Epithelial cell of proximal tubule (primary cell): ENCODE results near the gene SPNS2. TPM values are rescaled to one million over a fixed set of nuclear protein-coding genes. Genes with fewer than 3 reads are reported as not detected.

Experiments
- DNase-seq: peaks from one replicate; pipeline ENCODE4 v3.0.0-alpha.2; 2011; ENCODE audit warnings: low read depth
- H3K4me3 ChIP-seq: 2 replicates; pipeline ENCODE4 v1.5.1; 2011; ENCODE audit warnings: low read depth, mild to moderate bottlenecking, low read length
- total RNA-seq: library from RNA; depleted of rRNA; stranded (reverse); fragments of >200 nt; gene quantifications from 2 replicates; pipeline ENCODE4 v1.2.3, GENCODE V29; 2015
- TF ChIP-seq, protein P1 (sequence below): conservative IDR thresholded peaks from 2 replicates; pipeline ENCODE4 v1.5.1; 2012; ENCODE audit warnings: low read depth, mild to moderate bottlenecking, low read length

SPNS2 gene
- total RNA-seq, 1 donor from 2014 or later, result 162 TPM

DNA sequence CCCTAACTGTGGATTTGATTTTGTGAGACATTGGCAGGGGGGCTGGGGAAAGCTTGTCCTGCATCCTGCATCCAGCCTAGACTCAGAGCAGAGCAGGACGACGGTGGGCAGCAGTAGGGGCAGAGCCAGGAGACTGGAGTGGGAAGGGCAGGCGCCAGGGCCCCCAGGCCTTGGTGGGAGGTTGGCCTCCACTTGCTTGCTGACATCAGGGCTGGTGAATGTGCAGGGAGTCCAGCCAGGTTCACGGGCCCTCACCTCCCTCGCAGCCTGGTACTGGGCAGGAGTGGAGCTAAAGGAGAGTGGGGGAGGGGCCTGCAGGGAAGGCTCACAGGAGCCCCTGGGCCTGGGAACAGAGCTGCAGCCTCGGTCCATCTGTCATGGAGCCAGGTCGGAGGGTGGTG is 83.4 kb downstream of the SPNS2 start:
- no peak overlapping the region for H3K4me3 ChIP-seq
- TF ChIP-seq, protein P1, sequence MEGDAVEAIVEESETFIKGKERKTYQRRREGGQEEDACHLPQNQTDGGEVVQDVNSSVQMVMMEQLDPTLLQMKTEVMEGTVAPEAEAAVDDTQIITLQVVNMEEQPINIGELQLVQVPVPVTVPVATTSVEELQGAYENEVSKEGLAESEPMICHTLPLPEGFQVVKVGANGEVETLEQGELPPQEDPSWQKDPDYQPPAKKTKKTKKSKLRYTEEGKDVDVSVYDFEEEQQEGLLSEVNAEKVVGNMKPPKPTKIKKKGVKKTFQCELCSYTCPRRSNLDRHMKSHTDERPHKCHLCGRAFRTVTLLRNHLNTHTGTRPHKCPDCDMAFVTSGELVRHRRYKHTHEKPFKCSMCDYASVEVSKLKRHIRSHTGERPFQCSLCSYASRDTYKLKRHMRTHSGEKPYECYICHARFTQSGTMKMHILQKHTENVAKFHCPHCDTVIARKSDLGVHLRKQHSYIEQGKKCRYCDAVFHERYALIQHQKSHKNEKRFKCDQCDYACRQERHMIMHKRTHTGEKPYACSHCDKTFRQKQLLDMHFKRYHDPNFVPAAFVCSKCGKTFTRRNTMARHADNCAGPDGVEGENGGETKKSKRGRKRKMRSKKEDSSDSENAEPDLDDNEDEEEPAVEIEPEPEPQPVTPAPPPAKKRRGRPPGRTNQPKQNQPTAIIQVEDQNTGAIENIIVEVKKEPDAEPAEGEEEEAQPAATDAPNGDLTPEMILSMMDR, result no peak

GRCh38 chr17:4582691-4583090 is 84.0 kb downstream of the SPNS2 start:
- DNase-seq, result no peak
- no peak overlapping the region for H3K4me3 ChIP-seq
- TF ChIP-seq, protein P1, result no peak

More for the DNA sequence above, 83.4 kb downstream of the SPNS2 start:
- no peak for DNase-seq

DNA sequence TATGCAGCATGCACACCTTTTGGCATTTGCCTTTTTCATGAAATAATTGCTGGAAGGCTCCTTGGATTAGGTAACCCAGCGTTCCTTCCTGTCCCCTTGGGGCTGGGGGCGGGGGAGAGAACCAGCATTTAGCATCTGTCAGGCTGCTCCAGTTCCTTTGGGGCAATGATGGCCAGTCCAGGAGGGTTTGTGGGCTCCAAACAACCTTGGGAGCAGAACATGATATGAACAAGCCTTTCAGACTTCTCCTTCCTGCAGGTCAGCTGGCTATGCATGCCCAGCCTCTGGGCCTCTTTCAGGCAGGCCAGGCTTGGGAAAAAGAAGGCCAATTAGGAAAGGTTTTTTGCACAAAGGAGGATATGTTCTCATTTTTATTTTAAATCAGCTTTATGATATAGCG is 84.5 kb downstream of the SPNS2 start:
- TF ChIP-seq, protein P1, result no peak
- no peak for DNase-seq
- no peak overlapping the region for H3K4me3 ChIP-seq

DNA sequence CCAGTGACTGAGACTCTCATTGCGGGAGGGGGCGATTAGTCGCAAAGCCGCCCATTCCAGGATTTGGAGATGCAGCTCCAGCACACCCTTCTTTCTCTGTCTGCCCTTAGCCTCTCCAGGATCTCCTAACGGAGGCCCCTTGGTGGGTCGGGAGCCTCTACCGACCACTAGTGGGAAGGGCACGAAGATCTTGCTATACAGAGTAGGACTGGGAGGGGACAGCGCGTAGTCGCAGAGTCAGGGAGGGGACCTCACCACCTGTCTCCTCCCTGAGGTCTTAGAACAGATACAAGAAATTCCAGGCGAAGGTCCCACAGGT is 85.1 kb downstream of the SPNS2 start:
- peak overlapping the region; percentile 57 for H3K4me3 ChIP-seq
- DNase-seq, result no peak
- TF ChIP-seq, protein P1, result peak; percentile 40

- no peak for DNase-seq
- TF ChIP-seq, protein P1, result no peak
- H3K4me3 ChIP-seq, result peak within 1 kb of the TSS; percentile 57
Observed at GRCh38 chr17:4584101-4584916, 85.6 kb downstream of the SPNS2 start, which contains the start of gene SMTNL2. SMTNL2 (plus strand) TSS chr17:4584529; CDS start chr17:4584606, 77 bp downstream.

DNA sequence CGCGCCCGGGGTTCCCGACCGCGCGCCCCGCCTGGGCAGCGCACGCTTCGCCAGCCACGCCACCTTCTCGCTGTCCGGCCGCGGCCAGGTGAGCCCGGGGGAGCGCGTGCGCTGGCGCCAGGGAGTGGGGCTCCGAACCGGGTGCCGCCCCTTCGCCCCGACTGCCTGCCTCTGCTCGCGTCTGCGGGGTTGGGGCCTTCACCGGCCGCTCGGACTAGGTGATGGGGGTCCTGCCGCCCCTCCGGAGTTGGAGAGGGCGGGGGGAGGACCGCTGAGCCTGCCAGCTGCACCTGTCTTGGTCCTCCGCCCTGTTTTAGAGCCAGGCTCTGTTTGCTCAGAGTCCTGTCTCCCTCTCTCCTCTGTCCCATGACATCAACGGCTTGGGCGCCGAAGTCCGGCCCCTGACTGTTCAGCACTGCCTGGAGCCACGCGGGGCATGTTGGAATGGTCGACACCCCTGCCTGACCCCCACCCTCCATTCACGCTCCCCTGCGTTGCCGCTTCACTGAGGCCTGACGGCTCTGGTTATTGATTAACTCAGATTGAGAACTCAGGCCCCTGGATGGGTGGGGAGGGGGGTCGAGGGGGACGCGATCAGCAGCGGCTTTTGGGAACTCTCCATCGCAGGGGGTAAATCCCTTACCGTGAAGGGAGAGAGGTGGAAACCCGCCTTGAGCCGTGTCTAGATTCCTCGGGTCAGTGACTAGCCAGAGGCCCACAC is 86.4 kb downstream of the SPNS2 start:
- DNase-seq, result peak; percentile 41

More for the DNA sequence above, 86.4 kb downstream of the SPNS2 start:
- TF ChIP-seq, protein P1, result no peak
- peak overlapping the region; percentile 57 for H3K4me3 ChIP-seq
